A673 (cell line): Measurements from ENCODE around the gene EXOC6B.

Experiments
- CTCF ChIP-seq: fragments of 300-800, 200-600 bp; sonication (generic); conservative IDR thresholded peaks from 2 replicates; pipeline ENCODE4 v1.5.1; 2017; ENCODE audit warnings: low read depth, mild to moderate bottlenecking, antibody characterized with exemption, low read length, moderate library complexity, mixed read lengths
- EZH2 ChIP-seq: fragments of 200-600 bp; sonication (generic); IDR thresholded peaks from 2 replicates; pipeline ENCODE4 v1.6.1; 2017; ENCODE audit warnings: borderline replicate concordance, low read depth, mild to moderate bottlenecking, mixed read lengths, antibody characterized with exemption, low read length; ENCODE audit not compliant: poor library complexity, severe bottlenecking

- TF ChIP-seq CTCF (no peak), EZH2 (no peak)
Observed at GRCh38 chr2:72561621-72562318, 264.1 kb downstream of the EXOC6B start.
